Dermis lymphatic vessel endothelial cell (primary cell): ENCODE data around the gene CNGA3. TPM values are rescaled to one million over a fixed set of nuclear protein-coding genes. Genes with fewer than 3 reads are reported as not detected.

Experiments used
- total RNA-seq: library from RNA; depleted of rRNA; stranded (reverse); fragments of >200 nt; gene quantifications from 2 replicates; pipeline ENCODE4 v1.2.1, GENCODE V29; 2014

Gene CNGA3
- not detected in 2 replicates for total RNA-seq

DNA sequence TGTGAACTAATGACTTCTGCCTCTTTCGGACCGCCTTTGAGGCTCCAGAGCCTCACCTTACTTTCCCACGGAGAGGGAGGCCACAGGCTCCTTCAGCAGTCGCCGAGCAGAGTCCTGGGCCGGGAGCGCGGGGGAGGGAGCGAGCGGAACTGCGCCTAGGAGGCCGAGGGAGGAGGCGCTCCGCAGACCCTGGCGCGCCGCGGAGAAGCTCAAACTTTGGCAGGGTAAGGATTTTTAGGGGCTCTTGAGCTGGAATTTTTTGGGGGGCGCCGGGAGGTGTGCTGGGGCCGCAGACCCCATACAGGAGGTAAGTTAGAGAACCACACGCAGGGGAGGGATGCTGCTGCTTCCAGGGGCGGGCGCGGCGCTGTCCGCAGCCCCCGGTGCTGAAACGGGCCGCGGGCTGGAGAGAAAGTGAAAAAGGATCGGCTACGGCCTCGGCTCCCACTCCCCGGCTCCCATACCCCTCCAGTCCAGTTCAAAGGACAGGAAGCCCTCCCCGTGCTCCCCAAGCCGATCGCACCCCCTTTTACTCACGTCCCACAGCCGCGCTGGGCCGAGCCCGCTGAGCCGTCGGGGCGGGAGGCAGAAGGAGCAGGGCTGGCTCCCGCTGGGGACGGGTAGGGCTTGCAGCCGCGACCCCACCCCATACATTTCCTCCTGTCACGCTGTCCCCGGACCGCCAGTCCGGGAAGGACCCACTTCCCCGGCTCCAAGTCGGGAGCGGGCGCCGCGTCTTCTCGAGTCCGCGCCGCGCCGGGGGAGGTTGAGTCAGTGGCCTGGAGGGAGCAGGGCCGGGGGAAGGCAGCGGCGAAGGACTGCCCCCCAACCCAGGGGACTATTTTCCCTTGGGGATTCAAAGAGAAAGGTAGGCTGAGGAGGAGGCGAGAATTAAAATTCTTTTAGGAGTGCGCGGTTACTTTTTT, at the start of gene CNGA3:
TSS of gene CNGA3 (plus strand) at position 146 of the 926 bp plus-strand sequence. CDS start 23,520 bp downstream, outside the sequence.

DNA sequence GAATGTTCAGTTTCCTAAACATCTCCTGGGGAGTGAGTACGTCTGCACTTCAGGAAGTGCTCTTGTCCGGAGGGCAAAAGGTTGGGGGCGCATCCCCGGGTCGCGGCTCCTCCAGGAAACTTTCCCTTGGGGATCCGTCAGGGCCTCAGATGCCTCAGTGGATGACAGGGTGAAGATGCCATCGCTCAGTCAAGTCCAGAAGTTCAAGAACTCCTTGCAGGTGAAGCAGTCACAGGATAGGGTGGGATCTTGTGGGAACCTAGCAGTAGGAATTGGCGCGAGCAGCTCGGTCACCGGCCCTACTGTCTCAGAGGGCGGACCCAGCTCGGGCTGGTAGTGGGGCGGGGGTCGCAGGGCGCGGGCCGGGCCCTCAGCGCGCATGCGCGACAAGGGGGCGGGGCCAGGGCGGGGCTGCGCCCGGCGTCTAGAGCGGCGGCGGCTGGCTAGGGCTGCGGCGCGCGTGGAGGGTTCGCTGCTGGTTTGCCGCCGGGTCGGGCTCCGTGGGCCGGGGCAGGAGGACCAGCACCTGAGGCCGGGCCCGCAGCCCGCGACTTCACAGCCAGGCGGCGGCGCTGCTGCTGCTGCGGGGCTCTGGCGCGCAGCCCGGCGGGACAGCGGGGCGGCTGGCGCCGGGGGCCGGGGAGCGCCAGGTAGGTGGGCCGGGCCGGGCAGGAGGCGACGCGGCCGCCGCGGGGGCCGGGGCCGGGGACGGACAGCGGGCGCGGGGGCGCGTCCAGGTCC, 98.3 kb downstream of the CNGA3 start, which contains the start of gene INPP4A:
TSS of gene INPP4A (plus strand) at position 423 of the 741 bp plus-strand sequence. CDS start 75,191 bp downstream, outside the sequence.

Other genes starting within 250 kb of the CNGA3 start
- 21.8 and 41.9 TPM in 2 replicates for gene INPP4A, start 98.4 kb downstream of the CNGA3 start, total RNA-seq